SK-N-SH treated with all-trans-retinoic acid at 6 μM for 48 hours (cell line): ENCODE results near the gene CNEP1R1.

Experiments
- RARB ChIP-seq: fragments of 250-450 bp; sonication (Bioruptor Pico); IDR thresholded peaks from 2 replicates; pipeline ENCODE4 v1.8.0; 2021; ENCODE audit warnings: mild to moderate bottlenecking, moderate library complexity
- ZFP30 ChIP-seq: fragments of 450-650 bp; formaldehyde crosslinking; IDR thresholded peaks from 2 replicates; pipeline ENCODE4 v1.5.0; 2022; ENCODE audit warnings: mild to moderate bottlenecking, moderate library complexity
- ZNF565 ChIP-seq: fragments of 450-650 bp; formaldehyde crosslinking; conservative IDR thresholded peaks from 2 replicates; pipeline ENCODE4 v1.5.0; 2020; ENCODE audit warnings: low read depth, mild to moderate bottlenecking, moderate library complexity
- TF ChIP-seq, protein P1 (sequence below): fragments of 250-450 bp; sonication (Bioruptor Pico); IDR thresholded peaks from 2 replicates; pipeline ENCODE4 v1.8.0; 2020; ENCODE audit warnings: mild to moderate bottlenecking, moderate library complexity, borderline replicate concordance

DNA sequence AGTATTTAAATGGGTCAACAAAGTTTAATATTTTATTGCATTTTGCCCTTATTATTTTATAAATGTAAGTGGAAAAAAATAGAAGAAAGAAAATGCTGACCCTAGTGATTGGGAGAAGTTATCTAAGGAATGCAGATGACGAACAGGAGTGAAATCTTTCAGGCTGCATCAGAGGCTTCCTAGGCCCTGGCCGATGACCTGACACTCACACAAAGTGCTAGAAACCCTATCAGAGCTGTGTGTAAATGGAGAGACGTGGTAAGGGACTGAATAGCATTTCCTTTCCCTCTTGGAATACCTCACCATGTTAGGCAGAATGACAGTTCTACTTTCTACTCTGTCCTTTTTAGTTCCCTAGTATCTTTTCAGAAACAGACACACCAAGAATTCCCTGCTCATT lies 44.9 kb upstream of the CNEP1R1 start:
- TF ChIP-seq ZNF565 (CRISPR knock-in tag), result no peak
- no peak for TF ChIP-seq ZFP30 (CRISPR knock-in tag)
- TF ChIP-seq, protein P1, sequence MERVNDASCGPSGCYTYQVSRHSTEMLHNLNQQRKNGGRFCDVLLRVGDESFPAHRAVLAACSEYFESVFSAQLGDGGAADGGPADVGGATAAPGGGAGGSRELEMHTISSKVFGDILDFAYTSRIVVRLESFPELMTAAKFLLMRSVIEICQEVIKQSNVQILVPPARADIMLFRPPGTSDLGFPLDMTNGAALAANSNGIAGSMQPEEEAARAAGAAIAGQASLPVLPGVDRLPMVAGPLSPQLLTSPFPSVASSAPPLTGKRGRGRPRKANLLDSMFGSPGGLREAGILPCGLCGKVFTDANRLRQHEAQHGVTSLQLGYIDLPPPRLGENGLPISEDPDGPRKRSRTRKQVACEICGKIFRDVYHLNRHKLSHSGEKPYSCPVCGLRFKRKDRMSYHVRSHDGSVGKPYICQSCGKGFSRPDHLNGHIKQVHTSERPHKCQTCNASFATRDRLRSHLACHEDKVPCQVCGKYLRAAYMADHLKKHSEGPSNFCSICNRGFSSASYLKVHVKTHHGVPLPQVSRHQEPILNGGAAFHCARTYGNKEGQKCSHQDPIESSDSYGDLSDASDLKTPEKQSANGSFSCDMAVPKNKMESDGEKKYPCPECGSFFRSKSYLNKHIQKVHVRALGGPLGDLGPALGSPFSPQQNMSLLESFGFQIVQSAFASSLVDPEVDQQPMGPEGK (CRISPR knock-in tag), result no peak
- no peak for TF ChIP-seq RARB
